Stimulated activated naive B cell treated with anti-CD40 and anti-IgM and Interleukin-4, amounts not matched to agents 10 μg/mL and 1 μg/mL and 100 μg/mL, for 72 hours (primary cell): ENCODE results near the gene POLR3GL.

ENCODE experiments used
- ATAC-seq, 2 donors: fragments of 150-1000 bp; cut with Tn5 transposase; replicated peaks; 2 replicates each; pipeline ENCODE4 v1.10.0; 2021; ENCODE audit warnings: moderate library complexity in 1 of 2
- DNase-seq: peaks from one replicate; pipeline ENCODE4 v3.0.0; 2021
- H3K27ac Mint-ChIP-seq: one replicate; pipeline ENCODE4 v1.8.0; 2022; ENCODE audit warnings: mild to moderate bottlenecking, mixed read lengths
- H3K27me3 Mint-ChIP-seq, 2 donors: one replicate each; pipeline ENCODE4 v1.8.0; 2022; ENCODE audit warnings: mixed read lengths in 2 of 2
- H3K36me3 Mint-ChIP-seq, 2 donors: one replicate each; pipeline ENCODE4 v1.8.0; 2022; ENCODE audit warnings: mixed read lengths in 2 of 2, mild to moderate bottlenecking in 1 of 2
- H3K4me1 Mint-ChIP-seq, 2 donors: one replicate each; pipeline ENCODE4 v1.8.0; 2022; ENCODE audit warnings: mixed read lengths in 2 of 2, mild to moderate bottlenecking in 1 of 2
- H3K4me3 Mint-ChIP-seq, 2 donors: one replicate each; pipeline ENCODE4 v1.8.0; 2022; ENCODE audit warnings: mild to moderate bottlenecking in 2 of 2, mixed read lengths in 2 of 2, moderate library complexity in 1 of 2
- H3K9me3 Mint-ChIP-seq, 2 donors: one replicate each; pipeline ENCODE4 v1.8.0; 2022; ENCODE audit warnings: mixed read lengths in 2 of 2, mild to moderate bottlenecking in 1 of 2

POLR3GL gene

GRCh38 chr1:145996433-145997015, 32.0 kb downstream of the POLR3GL start, which contains the start of gene TXNIP:
TXNIP (minus strand) TSS chr1:145996579; CDS start chr1:145996266, 313 bp downstream.
- Mint-ChIP-seq H3K9me3 (no peaks in the 10 kb centered on the region), H3K36me3 (peaks cover 37 to 49% of the 10 kb centered on the region in 2 donors), H3K4me1 (peaks cover 58 to 69% of the 10 kb centered on the region in 2 donors), H3K4me3 (peak within 1 kb of the TSS; percentile 84 to 96), H3K27me3 (no peaks in the 10 kb centered on the region), H3K27ac (peak within 1 kb of the TSS; percentile 97)
- peak; percentile 87 for DNase-seq
- ATAC-seq: peak; percentile 93 to 95

DNA sequence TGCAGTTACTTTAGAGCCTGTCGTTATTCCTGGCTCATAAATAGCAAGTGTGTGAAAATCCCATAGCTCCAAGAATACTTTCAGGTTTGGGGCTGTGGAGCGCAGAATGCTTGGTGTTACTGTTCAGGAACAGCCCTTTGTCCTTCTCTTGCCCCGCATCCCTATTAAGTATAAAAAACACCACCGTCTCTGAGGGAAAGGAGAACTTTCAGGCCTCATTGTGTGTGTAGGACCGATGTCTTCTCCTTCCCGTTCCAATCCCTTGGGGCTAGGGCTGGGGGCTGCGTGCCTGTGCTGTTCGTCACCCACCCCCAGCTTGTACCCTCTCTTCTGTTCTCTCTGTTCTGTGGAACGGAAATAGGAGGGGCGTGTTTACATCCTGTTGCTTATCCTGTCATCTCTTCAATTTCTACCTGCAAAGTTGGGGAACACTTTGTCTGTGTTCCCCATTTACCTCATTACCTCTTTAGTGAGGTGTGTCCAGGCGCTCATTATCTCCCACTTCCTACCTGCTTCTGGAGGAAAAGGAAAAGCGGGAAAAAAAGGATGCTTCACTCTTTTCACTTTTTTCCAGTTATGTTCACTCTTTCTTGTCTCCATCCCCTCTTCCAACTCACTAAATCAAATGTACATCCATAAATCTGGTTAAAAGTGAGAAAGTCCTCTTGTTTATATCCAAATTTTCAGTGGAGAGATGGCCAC, 32.7 kb downstream of the POLR3GL start:
- H3K36me3 Mint-ChIP-seq: peaks cover 35 to 42% of the 10 kb centered on the region in 2 donors
- peak; percentile 64 to 65 for ATAC-seq
- peak overlapping the region; percentile 84 to 96 for H3K4me3 Mint-ChIP-seq
- H3K27ac Mint-ChIP-seq: peak overlapping the region; percentile 97
- peak; percentile 60 for DNase-seq
- no peaks in the 10 kb centered on the region for H3K9me3 Mint-ChIP-seq
- no peaks in the 10 kb centered on the region for H3K27me3 Mint-ChIP-seq
- peaks cover 55 to 62% of the 10 kb centered on the region in 2 donors for H3K4me1 Mint-ChIP-seq

DNA sequence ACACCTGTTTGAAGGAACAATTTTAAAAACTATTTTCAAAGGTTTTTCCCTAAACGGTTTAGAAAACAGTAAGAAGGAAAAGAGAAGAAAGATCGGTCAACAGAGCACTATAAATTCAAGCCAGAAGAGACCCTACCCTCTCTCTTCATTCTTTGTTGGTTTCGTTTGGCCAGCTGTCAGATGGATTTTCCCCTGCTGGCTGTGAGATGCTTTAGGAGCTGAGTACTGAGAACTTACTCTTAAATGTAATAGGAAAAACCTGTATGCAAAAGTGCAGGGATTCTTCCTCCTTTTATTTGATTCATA, 33.2 kb downstream of the POLR3GL start:
- Mint-ChIP-seq H3K9me3 (no peaks in the 10 kb centered on the region), H3K36me3 (peaks cover 31 to 38% of the 10 kb centered on the region in 2 donors), H3K4me3 (peak overlapping the region; percentile 84 to 96), H3K27ac (peak overlapping the region; percentile 97), H3K4me1 (peaks cover 52 to 57% of the 10 kb centered on the region in 2 donors), H3K27me3 (no peaks in the 10 kb centered on the region)
- ATAC-seq: no peak
- DNase-seq: no peak

GRCh38 chr1:145999321-146000024, 35.0 kb downstream of the POLR3GL start:
- peak; percentile 8 to 17 for ATAC-seq
- Mint-ChIP-seq H3K4me3 (peak overlapping the region in 1 of 2 donors; percentile 73), H3K27ac (peak overlapping the region; percentile 90), H3K36me3 (peaks cover 14 to 21% of the 10 kb centered on the region in 2 donors), H3K27me3 (no peaks in the 10 kb centered on the region), H3K4me1 (peaks cover 38 to 52% of the 10 kb centered on the region in 2 donors), H3K9me3 (no peaks in the 10 kb centered on the region)
- DNase-seq: no peak

DNA sequence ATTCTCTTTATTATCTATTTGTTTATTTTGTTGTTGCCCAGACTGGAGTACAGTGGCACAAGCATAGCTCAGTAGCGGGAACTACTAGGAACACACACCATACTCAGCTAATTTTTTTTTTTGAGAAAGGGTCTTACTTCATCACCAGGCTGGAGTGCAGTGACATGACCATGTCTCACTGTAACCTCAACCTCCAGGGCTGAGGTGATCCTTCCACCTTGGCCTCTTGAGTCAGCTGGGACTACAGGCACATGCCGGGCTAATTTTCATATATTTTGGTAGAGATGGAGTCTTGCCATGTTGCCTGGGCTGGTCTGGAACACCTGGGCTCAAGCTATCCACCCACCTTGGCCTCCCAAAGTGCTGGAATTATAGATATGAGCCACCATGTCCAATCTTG, 37.2 kb downstream of the POLR3GL start:
- Mint-ChIP-seq H3K9me3 (no peaks in the 10 kb centered on the region), H3K4me3 (no peak overlapping the region), H3K4me1 (peaks cover 44 to 61% of the 10 kb centered on the region in 2 donors), H3K27ac (peak overlapping the region; percentile 80), H3K36me3 (no peaks in the 10 kb centered on the region), H3K27me3 (no peaks in the 10 kb centered on the region)
- no peak for DNase-seq
- ATAC-seq: no peak

- peaks cover 21 to 38% of the 10 kb centered on the region in 2 donors for H3K4me1 Mint-ChIP-seq
- no peaks in the 10 kb centered on the region for H3K9me3 Mint-ChIP-seq
- DNase-seq (no peak), ATAC-seq (no peak)
- no peak overlapping the region for H3K4me3 Mint-ChIP-seq
- no peaks in the 10 kb centered on the region for H3K27me3 Mint-ChIP-seq
- no peaks in the 10 kb centered on the region for H3K36me3 Mint-ChIP-seq
- H3K27ac Mint-ChIP-seq: peak overlapping the region; percentile 33
Measured at GRCh38 chr1:146007489-146008133, 43.1 kb downstream of the POLR3GL start.

DNA sequence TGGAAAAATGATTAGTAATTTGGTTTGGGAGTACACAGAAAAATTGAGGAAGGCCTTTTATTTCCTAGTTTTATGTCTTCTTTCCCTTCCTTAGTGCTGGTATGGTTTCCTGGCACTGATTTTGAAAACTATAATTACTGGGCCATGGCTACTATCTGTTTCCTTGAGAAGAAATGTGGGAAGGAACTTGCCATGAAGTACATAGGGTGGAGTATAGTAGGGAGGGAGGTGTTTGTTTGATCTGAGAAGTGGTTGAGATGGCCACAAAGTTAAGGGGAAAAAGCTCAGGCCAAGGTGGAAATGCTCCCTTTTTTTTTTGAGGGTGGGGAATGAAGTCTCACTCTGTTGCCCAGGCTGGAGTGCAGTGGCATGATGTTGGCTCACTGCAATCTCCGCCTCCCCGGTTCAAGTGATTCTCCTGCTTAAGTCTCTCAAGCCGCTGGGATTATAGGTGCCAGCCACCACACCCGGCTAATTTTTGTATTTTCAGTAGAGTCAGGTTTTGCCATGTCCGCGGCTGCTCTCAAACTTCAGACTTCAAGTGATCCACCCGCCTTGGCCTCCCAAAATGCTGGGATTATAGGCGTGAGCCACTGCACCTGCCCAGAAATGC, 45.7 kb downstream of the POLR3GL start:
- peaks cover 18 to 27% of the 10 kb centered on the region in 2 donors for H3K4me1 Mint-ChIP-seq
- no peaks in the 10 kb centered on the region for H3K9me3 Mint-ChIP-seq
- ATAC-seq (no peak), DNase-seq (no peak)
- no peak overlapping the region for H3K4me3 Mint-ChIP-seq
- H3K27ac Mint-ChIP-seq: no peak overlapping the region
- H3K27me3 Mint-ChIP-seq: no peaks in the 10 kb centered on the region
- H3K36me3 Mint-ChIP-seq: no peaks in the 10 kb centered on the region

GRCh38 chr1:146012703-146013558, 48.4 kb downstream of the POLR3GL start:
- peaks cover 5% of the 10 kb centered on the region in 2 donors for H3K4me1 Mint-ChIP-seq

GRCh38 chr1:146013559-146013922, 49.1 kb downstream of the POLR3GL start:
- H3K9me3 Mint-ChIP-seq: no peaks in the 10 kb centered on the region
- H3K27me3 Mint-ChIP-seq: peaks cover 11 to 19% of the 10 kb centered on the region in 2 donors
- DNase-seq (no peak), ATAC-seq (no peak)
- peaks cover 5% of the 10 kb centered on the region in 2 donors for H3K4me1 Mint-ChIP-seq
- no peak overlapping the region for H3K27ac Mint-ChIP-seq
- no peaks in the 10 kb centered on the region for H3K36me3 Mint-ChIP-seq
- no peak overlapping the region for H3K4me3 Mint-ChIP-seq

More at GRCh38 chr1:146012703-146013558, 48.4 kb downstream of the POLR3GL start:
- DNase-seq: peak; percentile 40
- Mint-ChIP-seq H3K27ac (no peak overlapping the region), H3K9me3 (no peaks in the 10 kb centered on the region), H3K27me3 (peaks cover 8 to 13% of the 10 kb centered on the region in 2 donors), H3K36me3 (no peaks in the 10 kb centered on the region), H3K4me3 (no peak overlapping the region)
- ATAC-seq: peak; percentile 65 to 73

- H3K9me3 Mint-ChIP-seq: no peaks in the 10 kb centered on the region
- ATAC-seq (no peak), DNase-seq (no peak)
- peaks cover 16 to 21% of the 10 kb centered on the region in 2 donors for H3K4me1 Mint-ChIP-seq
- no peak overlapping the region for H3K4me3 Mint-ChIP-seq
- H3K27me3 Mint-ChIP-seq: peaks cover 41 to 46% of the 10 kb centered on the region in 2 donors
- H3K36me3 Mint-ChIP-seq: no peaks in the 10 kb centered on the region
- no peak overlapping the region for H3K27ac Mint-ChIP-seq
Measured at GRCh38 chr1:146016891-146017290, 52.4 kb downstream of the POLR3GL start.

GRCh38 chr1:146019231-146020057, 55.0 kb downstream of the POLR3GL start:
- Mint-ChIP-seq H3K27ac (peak overlapping the region; percentile 42), H3K9me3 (no peaks in the 10 kb centered on the region), H3K36me3 (no peaks in the 10 kb centered on the region), H3K27me3 (peaks cover 41 to 51% of the 10 kb centered on the region in 2 donors), H3K4me1 (peaks cover 12 to 16% of the 10 kb centered on the region in 2 donors), H3K4me3 (peak overlapping the region; percentile 55 to 64)
- ATAC-seq (peak; percentile 62 to 69), DNase-seq (no peak)

- Mint-ChIP-seq H3K4me1 (peaks cover 12 to 16% of the 10 kb centered on the region in 2 donors), H3K27ac (peak overlapping the region; percentile 42), H3K9me3 (no peaks in the 10 kb centered on the region), H3K36me3 (no peaks in the 10 kb centered on the region), H3K4me3 (peak overlapping the region; percentile 55 to 64), H3K27me3 (peaks cover 47 to 55% of the 10 kb centered on the region in 2 donors)
- ATAC-seq (no peak), DNase-seq (no peak)
Measured at GRCh38 chr1:146020058-146021049, 55.9 kb downstream of the POLR3GL start.
